ENCODE measurements around the gene FOXP3. TPM values are rescaled to one million over a fixed set of nuclear protein-coding genes. Genes with fewer than 3 reads are reported as not detected.

The FOXP3 gene
- total and polyA plus RNA-seq, 10 donors: 0.26 to 3.9 (median 1.1) TPM

DNA sequence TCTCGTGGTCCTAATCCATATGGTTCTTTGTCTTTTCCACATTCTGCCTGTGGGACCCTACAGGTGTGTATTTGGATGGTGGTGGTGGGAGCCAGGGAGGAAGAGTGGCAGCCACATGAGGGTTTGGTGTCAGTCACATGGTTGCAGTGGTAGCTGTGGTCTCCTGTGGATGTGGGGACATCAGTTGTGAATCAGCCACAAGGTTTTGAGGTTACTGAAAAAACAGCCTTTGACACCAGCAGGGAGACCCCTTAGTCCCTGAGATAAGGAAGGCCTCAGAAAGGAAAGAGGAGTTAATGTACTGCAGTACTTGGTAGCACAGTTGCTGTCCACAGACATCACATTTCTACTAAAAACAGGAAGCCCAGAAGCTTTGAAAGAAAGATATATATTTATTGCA is 23.2 kb upstream of the FOXP3 start:
- no peak for TF ChIP-seq POLR2A (IDR thresholded peaks at IDR 0.05)
- TF ChIP-seq, protein P1, sequence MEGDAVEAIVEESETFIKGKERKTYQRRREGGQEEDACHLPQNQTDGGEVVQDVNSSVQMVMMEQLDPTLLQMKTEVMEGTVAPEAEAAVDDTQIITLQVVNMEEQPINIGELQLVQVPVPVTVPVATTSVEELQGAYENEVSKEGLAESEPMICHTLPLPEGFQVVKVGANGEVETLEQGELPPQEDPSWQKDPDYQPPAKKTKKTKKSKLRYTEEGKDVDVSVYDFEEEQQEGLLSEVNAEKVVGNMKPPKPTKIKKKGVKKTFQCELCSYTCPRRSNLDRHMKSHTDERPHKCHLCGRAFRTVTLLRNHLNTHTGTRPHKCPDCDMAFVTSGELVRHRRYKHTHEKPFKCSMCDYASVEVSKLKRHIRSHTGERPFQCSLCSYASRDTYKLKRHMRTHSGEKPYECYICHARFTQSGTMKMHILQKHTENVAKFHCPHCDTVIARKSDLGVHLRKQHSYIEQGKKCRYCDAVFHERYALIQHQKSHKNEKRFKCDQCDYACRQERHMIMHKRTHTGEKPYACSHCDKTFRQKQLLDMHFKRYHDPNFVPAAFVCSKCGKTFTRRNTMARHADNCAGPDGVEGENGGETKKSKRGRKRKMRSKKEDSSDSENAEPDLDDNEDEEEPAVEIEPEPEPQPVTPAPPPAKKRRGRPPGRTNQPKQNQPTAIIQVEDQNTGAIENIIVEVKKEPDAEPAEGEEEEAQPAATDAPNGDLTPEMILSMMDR (IDR thresholded peaks at IDR 0.05 in 8 of 11, conservative IDR thresholded peaks at IDR 0.05 in 3 of 11): no peak
- TF ChIP-seq POLR2AphosphoS5 (IDR thresholded peaks at IDR 0.05): no peak
- H3K4me1 ChIP-seq: peaks cover 0 to 9% (median 1%) of the 10 kb centered on the region in 6 donors
- peaks cover 0 to 17% (median 0%) of the 10 kb centered on the region in 6 donors for H3K36me3 ChIP-seq
- no peak overlapping the region for H3K4me3 ChIP-seq
- no peak overlapping the region for H3K27ac ChIP-seq
- H3K9me3 ChIP-seq: no peaks in the 10 kb centered on the region
- no peak for DNase-seq
- intact Hi-C loops (cut with DNase I; ENCODE audit: low total_unique reads): no loop called here
- peaks cover 0 to 7% (median 0%) of the 10 kb centered on the region in 7 donors for H3K27me3 ChIP-seq (replicated peaks in 1 of 7)
- 81 to 100% (median 85%) methylated on average over 1 of the region's 1 CpG; no CpG with 5 or more reads in 1 of the 5 donors for WGBS, 5 donors

DNA sequence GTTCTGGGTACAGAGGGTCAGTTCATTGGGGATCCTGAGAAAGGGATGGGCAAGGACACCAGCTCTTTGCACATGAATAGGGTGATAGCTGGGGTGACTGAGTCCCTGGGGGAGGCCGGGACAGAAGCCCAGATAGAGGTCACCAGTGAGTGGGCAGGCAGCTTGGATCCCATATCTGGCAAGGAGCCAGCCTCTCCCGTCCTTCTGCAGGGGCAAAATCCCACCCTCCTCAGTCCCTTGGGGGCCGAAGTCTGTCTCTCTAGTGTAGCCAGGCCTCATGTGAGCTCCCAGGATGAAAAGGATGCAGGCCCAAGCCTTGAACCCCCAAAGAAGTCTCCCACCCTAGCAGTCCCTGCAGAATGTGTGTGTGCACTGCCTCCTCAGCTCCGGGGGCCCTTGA is 22.1 kb upstream of the FOXP3 start:
- peaks cover 0 to 7% (median 0%) of the 10 kb centered on the region in 7 donors for H3K27me3 ChIP-seq (replicated peaks in 1 of 7)
- no peak for DNase-seq
- peaks cover 0 to 17% (median 0%) of the 10 kb centered on the region in 6 donors for H3K36me3 ChIP-seq
- H3K4me1 ChIP-seq: no peaks in the 10 kb centered on the region
- no peak overlapping the region for H3K4me3 ChIP-seq
- H3K27ac ChIP-seq: no peak overlapping the region
- no peaks in the 10 kb centered on the region for H3K9me3 ChIP-seq
- intact Hi-C loops (cut with DNase I; ENCODE audit: low total_unique reads): no loop called here
- WGBS, 5 donors: 60 to 91% (median 83%) methylated on average over 1 to 4 of the region's 4 CpGs; no CpG with 5 or more reads in 1 of the 5 donors
- TF ChIP-seq POLR2A (IDR thresholded peaks at IDR 0.05) (no peak), POLR2AphosphoS5 (IDR thresholded peaks at IDR 0.05) (no peak)
- TF ChIP-seq, protein P1 (IDR thresholded peaks at IDR 0.05 in 8 of 11, conservative IDR thresholded peaks at IDR 0.05 in 3 of 11): no peak

DNA sequence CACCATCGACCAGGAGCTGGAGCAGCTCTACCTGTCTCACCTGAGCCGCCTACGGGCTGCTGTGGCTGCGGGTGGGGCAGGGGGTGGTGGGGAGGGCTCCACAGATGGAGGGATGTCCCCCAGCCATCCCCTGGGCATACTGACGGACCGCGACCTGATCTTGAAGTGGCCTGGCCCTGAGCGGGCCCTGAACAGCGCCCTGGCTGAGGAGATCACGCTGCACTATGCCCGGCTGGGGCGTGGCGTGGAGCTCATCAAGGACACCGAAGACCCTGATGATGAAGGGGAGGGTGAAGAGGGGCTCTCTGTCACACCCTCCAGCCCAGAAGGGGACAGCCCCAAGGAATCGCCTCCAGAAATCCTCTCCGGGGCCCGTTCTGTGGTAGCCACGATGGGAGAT is 21.6 kb upstream of the FOXP3 start:
- DNase-seq: no peak
- intact Hi-C loops (cut with DNase I; ENCODE audit: low total_unique reads): no loop called here
- 78 to 100% (median 96%) methylated on average over 3 to 18 of the region's 18 CpGs for WGBS, 5 donors
- H3K36me3 ChIP-seq: peaks cover 0 to 17% (median 0%) of the 10 kb centered on the region in 6 donors
- H3K27me3 ChIP-seq (replicated peaks in 1 of 7): peaks cover 0 to 7% (median 0%) of the 10 kb centered on the region in 7 donors
- H3K9me3 ChIP-seq: no peaks in the 10 kb centered on the region
- TF ChIP-seq POLR2A (IDR thresholded peaks at IDR 0.05) (no peak), POLR2AphosphoS5 (IDR thresholded peaks at IDR 0.05) (peak in 1 of 3 donors; percentile 11)
- TF ChIP-seq, protein P1 (IDR thresholded peaks at IDR 0.05 in 8 of 11, conservative IDR thresholded peaks at IDR 0.05 in 3 of 11): no peak
- H3K4me3 ChIP-seq: no peak overlapping the region
- H3K27ac ChIP-seq: no peak overlapping the region
- H3K4me1 ChIP-seq: no peaks in the 10 kb centered on the region

DNA sequence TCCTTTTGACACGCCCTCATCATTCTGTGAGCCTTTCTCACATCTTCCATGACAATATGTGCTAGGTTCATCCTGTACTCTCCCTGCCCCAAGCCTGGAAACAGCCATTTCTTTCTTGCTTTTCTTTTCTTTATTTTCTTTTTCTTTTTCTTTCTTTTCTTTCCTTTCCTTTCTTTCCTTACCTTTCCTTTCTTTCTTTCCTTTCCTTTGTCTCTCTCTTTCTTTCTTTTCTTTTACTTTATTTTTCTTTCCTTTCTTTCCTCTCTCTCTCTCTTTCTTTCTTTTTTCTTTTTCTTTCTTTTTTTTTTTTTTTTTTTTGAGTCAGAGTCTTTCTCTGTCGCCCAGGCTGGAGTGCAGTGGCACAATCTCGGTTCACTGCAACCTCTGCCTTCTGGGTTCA is 19.7 kb upstream of the FOXP3 start:
- no peak for DNase-seq

More for the DNA sequence above, 19.7 kb upstream of the FOXP3 start:
- 72 to 100% (median 93%) methylated on average over 3 of the region's 3 CpGs for WGBS, 5 donors
- H3K9me3 ChIP-seq: no peaks in the 10 kb centered on the region
- H3K36me3 ChIP-seq: peaks cover 0 to 17% (median 0%) of the 10 kb centered on the region in 6 donors
- no peaks in the 10 kb centered on the region for H3K4me1 ChIP-seq
- no peak overlapping the region for H3K27ac ChIP-seq
- TF ChIP-seq, protein P1 (IDR thresholded peaks at IDR 0.05 in 8 of 11, conservative IDR thresholded peaks at IDR 0.05 in 3 of 11): no peak
- TF ChIP-seq POLR2A (IDR thresholded peaks at IDR 0.05): no peak
- TF ChIP-seq POLR2AphosphoS5 (IDR thresholded peaks at IDR 0.05): no peak
- H3K27me3 ChIP-seq (replicated peaks in 1 of 7): peaks cover 0 to 7% (median 0%) of the 10 kb centered on the region in 7 donors
- intact Hi-C loops (cut with DNase I; ENCODE audit: low total_unique reads): no loop called here
- H3K4me3 ChIP-seq: no peak overlapping the region

All from spleen (tissue), 11 donors.